Transverse colon (tissue), 4 donors: ENCODE measurements around the gene CACNB3. TPM values are rescaled to one million over a fixed set of nuclear protein-coding genes. Genes with fewer than 3 reads are reported as not detected.

Experiments
- DNase-seq: peaks from one replicate; pipeline ENCODE4 v3.0.0-alpha.2; 2019
- H3K27ac ChIP-seq, 4 donors: fragments of 200-600 bp; sonication (generic); 2 replicates each; pipeline ENCODE4 v1.5.1; 2016 to 2018; ENCODE audit warnings: inconsistent platforms in 4 of 4
- H3K27me3 ChIP-seq: fragments of 200-600 bp; sonication (generic); 2 replicates; pipeline ENCODE4 v1.5.1; 2017; ENCODE audit warnings: inconsistent platforms
- H3K36me3 ChIP-seq, 4 donors: fragments of 200-600 bp; sonication (generic); 2 replicates each; pipeline ENCODE4 v1.5.1; 2017 to 2019; ENCODE audit warnings: inconsistent platforms in 4 of 4
- H3K4me1 ChIP-seq, 4 donors: fragments of 200-600 bp; sonication (generic); 2 replicates each; pipeline ENCODE4 v1.5.1; 2017 to 2020; ENCODE audit warnings: inconsistent platforms in 4 of 4
- H3K4me3 ChIP-seq, 4 donors: fragments of 200-600 bp; sonication (generic); 1 replicate in 1 of 4; 2 replicates in 3 of 4; pipeline versions ENCODE4 v1.5.1 to v1.6.1; 2017 to 2019; ENCODE audit warnings: inconsistent platforms in 4 of 4
- H3K9me3 ChIP-seq, 2 donors: fragments of 200-600 bp; sonication (generic); 2 replicates each; pipeline ENCODE4 v1.5.1; 2017 to 2019; ENCODE audit warnings: inconsistent platforms in 2 of 2
- CTCF ChIP-seq, 5 experiments: fragments of 200-600 bp in 3 of 5; fragments of 450-650 bp in 2 of 5; sonication (generic) in 3 of 5; IDR thresholded peaks; 1 replicate in 2 of 5; 2 replicates in 3 of 5; pipeline ENCODE4 v1.5.1; 2016 to 2017; ENCODE audit warnings: antibody characterized with exemption in 5 of 5, inconsistent platforms in 3 of 5, mild to moderate bottlenecking in 2 of 5, moderate library complexity in 1 of 5
- EP300 ChIP-seq: sonication (generic); formaldehyde crosslinking; IDR thresholded peaks from one replicate; pipeline ENCODE4 v1.6.1; 2017; ENCODE audit warnings: antibody characterized with exemption, low read depth
- POLR2A ChIP-seq: fragments of 450-650 bp; IDR thresholded peaks from one replicate; pipeline ENCODE4 v1.6.1; 2016; ENCODE audit warnings: antibody characterized with exemption, mild to moderate bottlenecking, moderate library complexity
- POLR2AphosphoS5 ChIP-seq, 3 donors: sonication (generic); formaldehyde crosslinking; IDR thresholded peaks; one replicate each; pipeline ENCODE4 v1.6.1; 2016; ENCODE audit warnings: antibody characterized with exemption in 3 of 3
- WGBS, 2 donors: methylation state at CpG; one replicate each; pipeline ENCODE4 v1.1.5; 2018; ENCODE audit warnings: low coverage in 1 of 2; 5-methylcytosine and 5-hydroxymethylcytosine counted together
- in situ Hi-C, 4 donors: fragments of 200-750 bp; cut with MboI; loops; one replicate each; pipeline versions ENCODE4 v1.15.0 to v1.15.1; 2017; ENCODE audit warnings: low sequenced_read_pairs in 3 of 4, low pct_ligation_motif_present in 1 of 4, low pct_unique_long_range_greater_than_20kb in 1 of 4
- intact Hi-C: fragments of 100-400 bp; cut with DNase I; formaldehyde crosslinking; loops from one replicate; pipeline ENCODE4 v1.15.1; 2023; ENCODE audit warnings: low total_unique reads
- total RNA-seq, 4 donors: library from RNA; depleted of rRNA; stranded (reverse); fragments of >200 nt; gene quantifications; one replicate each; pipeline ENCODE4 v1.1.0, GENCODE V29; 2016

The CACNB3 gene
- total RNA-seq, 4 donors from 2014 or later, result 20.6 to 53.5 (median 47.1) TPM

GRCh38 chr12:48828293-48828692 is 10.0 kb downstream of the CACNB3 start:
- in situ Hi-C loops, result no loop called here
- TF ChIP-seq EP300 (no peak), POLR2AphosphoS5 (IDR thresholded peaks at IDR 0.05) (no peak), CTCF (IDR thresholded peaks at IDR 0.05) (no peak), POLR2A (no peak)

GRCh38 chr12:48828841-48829575 is 10.7 kb downstream of the CACNB3 start:
- 86% methylated on average over 16 of the region's 16 CpGs; no CpG with 5 or more reads in 1 of the 2 donors for WGBS, 2 donors
- no peaks in the 10 kb centered on the region for H3K27me3 ChIP-seq
- H3K4me1 ChIP-seq, result no peaks in the 10 kb centered on the region
- intact Hi-C loops, result no loop called here
- H3K9me3 ChIP-seq, result no peaks in the 10 kb centered on the region
- no peak overlapping the region for H3K4me3 ChIP-seq
- peaks cover 0 to 52% (median 22%) of the 10 kb centered on the region in 4 donors for H3K36me3 ChIP-seq
- in situ Hi-C loops, result no loop called here
- no peak overlapping the region for H3K27ac ChIP-seq
- no peak for DNase-seq
- TF ChIP-seq POLR2AphosphoS5 (IDR thresholded peaks at IDR 0.05) (no peak), EP300 (no peak), CTCF (IDR thresholded peaks at IDR 0.05) (no peak), POLR2A (no peak)

More at GRCh38 chr12:48828293-48828692, 10.0 kb downstream of the CACNB3 start:
- Histone ChIP-seq H3K36me3 (peaks cover 0 to 45% (median 19%) of the 10 kb centered on the region in 4 donors), H3K27ac (no peak overlapping the region), H3K4me1 (no peaks in the 10 kb centered on the region), H3K9me3 (no peaks in the 10 kb centered on the region), H3K27me3 (no peaks in the 10 kb centered on the region), H3K4me3 (no peak overlapping the region)
- intact Hi-C loops, result no loop called here
- 45% methylated on average over 2 of the region's 2 CpGs; no CpG with 5 or more reads in 1 of the 2 donors for WGBS, 2 donors
- DNase-seq, result no peak

- intact Hi-C loops (no loop called here), in situ Hi-C loops (no loop called here)
- Histone ChIP-seq H3K4me1 (no peaks in the 10 kb centered on the region), H3K27ac (no peak overlapping the region), H3K4me3 (no peak overlapping the region), H3K9me3 (no peaks in the 10 kb centered on the region), H3K27me3 (no peaks in the 10 kb centered on the region), H3K36me3 (peaks cover 0 to 75% (median 29%) of the 10 kb centered on the region in 4 donors)
- WGBS, 2 donors, result 90 to 100% methylated on average over 4 to 6 of the region's 6 CpGs
- no peak for DNase-seq
- TF ChIP-seq POLR2AphosphoS5 (IDR thresholded peaks at IDR 0.05) (no peak), POLR2A (no peak), CTCF (IDR thresholded peaks at IDR 0.05) (no peak), EP300 (no peak)
Observed at GRCh38 chr12:48831257-48831656, 13.0 kb downstream of the CACNB3 start.

DNA sequence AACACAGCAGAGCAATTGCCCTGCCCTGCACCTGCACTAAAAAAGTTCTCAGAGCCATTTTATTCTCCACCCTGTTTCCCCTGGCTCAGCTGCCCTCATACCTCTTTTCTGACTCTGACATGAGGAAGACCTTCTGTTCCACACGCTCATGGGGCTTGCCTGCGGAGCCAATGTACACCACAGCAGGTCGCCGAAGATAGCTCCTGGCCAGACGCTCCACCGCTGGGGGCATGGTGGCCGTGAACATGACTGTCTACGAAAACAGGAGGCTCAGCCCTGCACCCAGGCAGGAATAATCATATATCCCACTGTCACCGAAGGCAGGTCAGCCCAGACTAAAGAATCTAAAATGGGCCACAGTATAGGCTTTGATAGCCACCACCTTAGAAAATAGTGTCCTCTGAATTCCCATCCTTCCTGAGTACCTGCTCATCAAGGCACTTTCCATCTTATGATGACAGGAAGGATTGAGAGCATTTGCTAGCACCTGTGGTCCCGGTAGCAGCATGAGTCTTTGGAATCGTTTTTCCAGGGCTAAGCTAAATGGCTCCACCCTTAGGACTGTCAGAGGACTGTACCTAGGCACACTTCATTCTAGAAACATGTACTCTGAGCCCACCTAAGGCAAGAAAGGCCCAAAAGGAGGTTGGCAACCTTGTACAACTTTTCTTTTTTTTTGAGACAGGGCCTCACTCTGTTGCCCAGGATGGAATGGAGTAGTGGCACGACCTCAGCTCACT is 14.2 kb downstream of the CACNB3 start:
- H3K9me3 ChIP-seq, result no peaks in the 10 kb centered on the region
- H3K4me1 ChIP-seq, result no peaks in the 10 kb centered on the region
- DNase-seq, result no peak
- H3K27me3 ChIP-seq, result no peaks in the 10 kb centered on the region
- H3K27ac ChIP-seq, result no peak overlapping the region
- in situ Hi-C loops (no loop called here), intact Hi-C loops (no loop called here)
- H3K4me3 ChIP-seq, result no peak overlapping the region
- peaks cover 0 to 87% (median 36%) of the 10 kb centered on the region in 4 donors for H3K36me3 ChIP-seq
- 91% methylated on average over 12 of the region's 12 CpGs; no CpG with 5 or more reads in 1 of the 2 donors for WGBS, 2 donors
- no peak for TF ChIP-seq CTCF (IDR thresholded peaks at IDR 0.05)
- TF ChIP-seq POLR2AphosphoS5 (IDR thresholded peaks at IDR 0.05), result no peak
- no peak for TF ChIP-seq EP300
- no peak for TF ChIP-seq POLR2A
